Right lobe of liver (tissue), 4 donors: Measurements from ENCODE around the gene KCTD15.

ENCODE experiments used
- CTCF ChIP-seq, 4 donors: fragments of 200-600 bp in 3 of 4; fragments of 450-650 bp in 1 of 4; IDR thresholded peaks; one replicate each; pipeline versions ENCODE4 v1.5.1 to v1.8.0; 2016 to 2022; ENCODE audit warnings: antibody characterized with exemption in 4 of 4, mild to moderate bottlenecking in 2 of 4
- POLR2A ChIP-seq: fragments of 450-650 bp; IDR thresholded peaks from one replicate; pipeline ENCODE4 v1.6.1; 2017; ENCODE audit warnings: antibody characterized with exemption, mild to moderate bottlenecking
- donor health status: DM: no; HTN: no; CAD: no.
- donor health status: DM: no; HTN: no; CAD: no.
- donor health status: DM: no; HTN: yes; CAD: no.

- no peak for TF ChIP-seq CTCF (IDR thresholded peaks at IDR 0.05)
- TF ChIP-seq POLR2A = no peak
Measured at GRCh38 chr19:33830264-33830663, 33.6 kb downstream of the KCTD15 start.
